HepG2 (cell line): ENCODE results near the gene EHD4. TPM values are rescaled to one million over a fixed set of nuclear protein-coding genes. Genes with fewer than 3 reads are reported as not detected.
A peak's percentile ranks its signal among the peaks of the same experiment; 100 is the strongest.

Experiments
- ATF2 ChIP-seq: sonication (generic); formaldehyde crosslinking; IDR thresholded peaks from 2 replicates; pipeline ENCODE4 v1.4.0; 2020; ENCODE audit warnings: missing genetic modification reagents
- BCL6 ChIP-seq: IDR thresholded peaks from 2 replicates; pipeline ENCODE4 v1.6.1; 2016; ENCODE audit warnings: missing genetic modification reagents, missing compliant biosample characterization
- FOSL2 ChIP-seq: sonication (generic); formaldehyde crosslinking; IDR thresholded peaks from 2 replicates; pipeline ENCODE4 v1.4.0; 2020; ENCODE audit warnings: missing genetic modification reagents
- MAFK ChIP-seq, 2 experiments: IDR thresholded peaks in 1 of 2; conservative IDR thresholded peaks in 1 of 2; 2 replicates each; pipeline ENCODE4 v1.6.1; 2011; ENCODE audit warnings: improper control_type of control experiment in 2 of 2, low read length in 2 of 2
- NR2C2 ChIP-seq: sonication (generic); formaldehyde crosslinking; IDR thresholded peaks from 2 replicates; pipeline ENCODE4 v1.4.0; 2020; ENCODE audit warnings: missing genetic modification reagents, mild to moderate bottlenecking, moderate library complexity, borderline replicate concordance
- PITX1 ChIP-seq: sonication (generic); formaldehyde crosslinking; IDR thresholded peaks from 2 replicates; pipeline ENCODE4 v1.5.1; 2020; ENCODE audit warnings: mild to moderate bottlenecking, missing genetic modification reagents
- RCOR2 ChIP-seq: IDR thresholded peaks from 2 replicates; pipeline ENCODE4 v1.6.1; 2016; ENCODE audit warnings: missing biosample characterization, missing genetic modification reagents
- REPIN1 ChIP-seq: sonication (generic); formaldehyde crosslinking; IDR thresholded peaks from 2 replicates; pipeline ENCODE4 v1.8.0; 2022; ENCODE audit warnings: missing genetic modification reagents, low read depth, mild to moderate bottlenecking, borderline replicate concordance
- SAP130 ChIP-seq: IDR thresholded peaks from 2 replicates; pipeline ENCODE4 v1.6.1; 2016; ENCODE audit warnings: low read depth
- SPEN ChIP-seq: sonication (generic); formaldehyde crosslinking; IDR thresholded peaks from 2 replicates; pipeline ENCODE4 v1.5.1; 2020; ENCODE audit warnings: low read depth, mild to moderate bottlenecking, missing genetic modification reagents
- TEAD2 ChIP-seq: sonication (generic); formaldehyde crosslinking; IDR thresholded peaks from 2 replicates; pipeline ENCODE4 v1.9.0; 2021; ENCODE audit warnings: missing genetic modification reagents
- ZBTB33 ChIP-seq: sonication (generic); formaldehyde crosslinking; IDR thresholded peaks from 2 replicates; pipeline ENCODE4 v1.4.0; 2020; ENCODE audit warnings: missing genetic modification reagents
- ZNF101 ChIP-seq: sonication (generic); formaldehyde crosslinking; IDR thresholded peaks from 2 replicates; pipeline ENCODE4 v1.4.0; 2020; ENCODE audit warnings: mild to moderate bottlenecking, low read depth, missing genetic modification reagents, borderline replicate concordance
- ZNF224 ChIP-seq: sonication (generic); formaldehyde crosslinking; IDR thresholded peaks from 2 replicates; pipeline ENCODE4 v1.5.0; 2020; ENCODE audit warnings: mild to moderate bottlenecking, missing genetic modification reagents
- ZNF232 ChIP-seq: sonication (generic); formaldehyde crosslinking; IDR thresholded peaks from 2 replicates; pipeline ENCODE4 v1.4.0; 2020; ENCODE audit warnings: missing genetic modification reagents, borderline replicate concordance
- ZNF33B ChIP-seq: sonication (generic); formaldehyde crosslinking; IDR thresholded peaks from 2 replicates; pipeline ENCODE4 v1.5.1; 2020; ENCODE audit warnings: mild to moderate bottlenecking, missing genetic modification reagents
- ZNF407 ChIP-seq: sonication (generic); formaldehyde crosslinking; IDR thresholded peaks from one replicate; pipeline ENCODE4 v1.5.1; 2020; ENCODE audit warnings: mild to moderate bottlenecking, missing genetic modification reagents; ENCODE audit errors: not compliant biosample characterization
- ZNF678 ChIP-seq: sonication (generic); formaldehyde crosslinking; IDR thresholded peaks from 2 replicates; pipeline ENCODE4 v1.4.0; 2020; ENCODE audit warnings: mild to moderate bottlenecking, missing genetic modification reagents
- ZNF713 ChIP-seq: sonication (generic); formaldehyde crosslinking; IDR thresholded peaks from 2 replicates; pipeline ENCODE4 v1.4.0; 2020; ENCODE audit warnings: mild to moderate bottlenecking, missing genetic modification reagents
- polyA plus RNA-seq, 8 experiments: library from polyadenylated mRNA; depleted of rRNA in 3 of 8; stranded (reverse) in 7 of 8; unstranded in 1 of 8; fragments of >200 nt; fragmentation: Illumina TruSeq in 4 of 8; extraction: Trizol in 4 of 8; gene quantifications; 2 replicates each; pipeline versions ENCODE4 v1.2.1 to v1.2.3, GENCODE V29; 2011 to 2016; ENCODE audit warnings: low read depth in 4 of 8, missing spikeins in 1 of 8, mixed read lengths in 1 of 8; ENCODE audit not compliant: insufficient read depth in 1 of 8
- total RNA-seq, 5 experiments: library from RNA; depleted of rRNA; stranded (reverse); fragments of >200 nt; fragmentation: Illumina TruSeq; extraction: Trizol; gene quantifications; 2 replicates each; pipeline ENCODE4 v1.2.3, GENCODE V29; 2016; ENCODE audit warnings: low read depth in 1 of 5

Gene EHD4
- total and polyA plus RNA-seq, 2 of the 13 experiments (the other 11 are each of a cell fraction or from before 2014, with no cell fraction given): 3.1 to 4.8 TPM

GRCh38 chr15:41860049-41860828, 112.1 kb downstream of the EHD4 start (continued):
- no peak for TF ChIP-seq ZNF407 (CRISPR knock-in tag)
- no peak for TF ChIP-seq ZNF232 (CRISPR knock-in tag)
- TF ChIP-seq RCOR2 (CRISPR knock-in tag): no peak
- peak; percentile 46; the same call in 1 of the 2 replicates for TF ChIP-seq SPEN
- no peak for TF ChIP-seq TEAD2 (CRISPR knock-in tag)
- no peak for TF ChIP-seq ZNF713
- TF ChIP-seq MAFK (conservative IDR thresholded peaks at IDR 0.05 in 1 of 2, IDR thresholded peaks at IDR 0.05 in 1 of 2; ENCODE audit: low read length in 2 of 2): no peak
- TF ChIP-seq SAP130 (CRISPR knock-in tag): peak; percentile 25; the same call in 1 of the 2 replicates
- TF ChIP-seq REPIN1 (CRISPR knock-in tag): no peak
- no peak for TF ChIP-seq FOSL2 (CRISPR knock-in tag)
- TF ChIP-seq NR2C2 (CRISPR knock-in tag): peak; percentile 85
- no peak for TF ChIP-seq ZNF678 (CRISPR knock-in tag)
- no peak for TF ChIP-seq ZBTB33 (CRISPR knock-in tag)
- TF ChIP-seq ZNF224: no peak
- TF ChIP-seq BCL6 (CRISPR knock-in tag): no peak
- TF ChIP-seq ZNF33B (CRISPR knock-in tag): no peak
- no peak for TF ChIP-seq ATF2 (CRISPR knock-in tag)
- no peak for TF ChIP-seq ZNF101 (CRISPR knock-in tag)
- peak; percentile 55; the same call in 1 of the 2 replicates for TF ChIP-seq PITX1 (CRISPR knock-in tag)
